Gastrocnemius medialis (tissue), 4 donors: ENCODE results near the gene SMCHD1.

ENCODE experiments used
- CTCF ChIP-seq, 5 experiments: fragments of 450-650 bp in 3 of 5; fragments of 200-600 bp in 2 of 5; sonication (generic) in 2 of 5; IDR thresholded peaks in 4 of 5; conservative IDR thresholded peaks in 1 of 5; 1 replicate in 4 of 5; 2 replicates in 1 of 5; pipeline ENCODE4 v1.5.1; 2016 to 2019; ENCODE audit warnings: antibody characterized with exemption in 5 of 5, mild to moderate bottlenecking in 3 of 5, moderate library complexity in 3 of 5
- POLR2A ChIP-seq, 2 donors: fragments of 450-650 bp; IDR thresholded peaks; one replicate each; pipeline ENCODE4 v1.6.1; 2017; ENCODE audit warnings: antibody characterized with exemption in 2 of 2, mild to moderate bottlenecking in 2 of 2, moderate library complexity in 2 of 2

GRCh38 chr18:2642771-2643170, 12.8 kb upstream of the SMCHD1 start:
- no peak for TF ChIP-seq CTCF (IDR thresholded peaks at IDR 0.05 in 4 of 5, conservative IDR thresholded peaks at IDR 0.05 in 1 of 5)
- TF ChIP-seq POLR2A (IDR thresholded peaks at IDR 0.05): no peak
